MM.1S (cell line): ENCODE measurements around the gene MSANTD2.

Experiments used
- DNase-seq: peaks from one replicate; pipeline ENCODE4 v3.0.0-alpha.2; 2015
- H2AFZ ChIP-seq: fragments of 300-600 bp; sonication (generic); 2 replicates; pipeline ENCODE4 v1.6.0; 2016; ENCODE audit warnings: antibody characterized with exemption, low read length
- H3F3A ChIP-seq: fragments of 300-600 bp; sonication (generic); 2 replicates; pipeline ENCODE4 v1.6.1; 2016; ENCODE audit warnings: mild to moderate bottlenecking, antibody characterized with exemption, low read length, moderate library complexity, mixed read lengths; ENCODE audit not compliant: insufficient read depth
- H3K27ac ChIP-seq: fragments of 300-600 bp; sonication (generic); 2 replicates; pipeline ENCODE4 v1.5.1; 2016; ENCODE audit warnings: mild to moderate bottlenecking, low read length
- H3K27me3 ChIP-seq: fragments of 300-600 bp; sonication (generic); replicated peaks from 2 replicates; pipeline ENCODE4 v1.6.0; 2016; ENCODE audit warnings: low read length; ENCODE audit not compliant: insufficient read depth
- H3K36me3 ChIP-seq: fragments of 300-600 bp; sonication (generic); replicated peaks from 2 replicates; pipeline ENCODE4 v1.6.1; 2016; ENCODE audit warnings: mild to moderate bottlenecking, low read length, mixed read lengths; ENCODE audit not compliant: insufficient read depth
- H3K4me1 ChIP-seq: fragments of 300-600 bp; sonication (generic); 2 replicates; pipeline ENCODE4 v1.6.1; 2016; ENCODE audit warnings: low read length, mixed read lengths
- H3K4me2 ChIP-seq: fragments of 300-600 bp; sonication (generic); 2 replicates; pipeline ENCODE4 v1.6.0; 2016; ENCODE audit warnings: low read depth, low read length
- H3K4me3 ChIP-seq: fragments of 300-600 bp; sonication (generic); 2 replicates; pipeline ENCODE4 v1.5.1; 2016; ENCODE audit warnings: low read length, mixed read lengths
- H3K79me2 ChIP-seq: fragments of 300-600 bp; sonication (generic); 2 replicates; pipeline ENCODE4 v1.6.1; 2016; ENCODE audit warnings: mixed run types, low read length, mixed read lengths
- H3K9ac ChIP-seq: fragments of 300-600 bp; sonication (generic); 2 replicates; pipeline ENCODE4 v1.6.1; 2016; ENCODE audit warnings: low read length, mixed read lengths
- H3K9me2 ChIP-seq: fragments of 300-600 bp; sonication (generic); replicated peaks from 2 replicates; pipeline ENCODE4 v1.6.1; 2016; ENCODE audit warnings: mild to moderate bottlenecking, low read length, mixed read lengths; ENCODE audit not compliant: insufficient read depth
- H3K9me3 ChIP-seq: fragments of 300-600 bp; sonication (generic); replicated peaks from 2 replicates; pipeline ENCODE4 v1.6.1; 2016; ENCODE audit warnings: mild to moderate bottlenecking, low read length, mixed read lengths; ENCODE audit not compliant: insufficient read depth
- H4K20me1 ChIP-seq: fragments of 300-600 bp; sonication (generic); 2 replicates; pipeline ENCODE4 v1.6.1; 2016; ENCODE audit warnings: mild to moderate bottlenecking, low read length, moderate library complexity, mixed read lengths; ENCODE audit not compliant: insufficient read depth
- CTCF ChIP-seq: fragments of 300-600 bp; sonication (generic); IDR thresholded peaks from 2 replicates; pipeline ENCODE4 v1.5.1; 2016; ENCODE audit warnings: antibody characterized with exemption, low read length, mixed read lengths
- EZH2 ChIP-seq: fragments of 300-600 bp; sonication (generic); optimal IDR thresholded peaks from 2 replicates; pipeline ENCODE3; 2017; ENCODE audit warnings: low read depth, mild to moderate bottlenecking, antibody characterized with exemption, low read length, mixed read lengths
- EZH2phosphoT487 ChIP-seq: fragments of 300-600 bp; sonication (generic); IDR thresholded peaks from 2 replicates; pipeline ENCODE4 v1.6.1; 2018; ENCODE audit warnings: antibody characterized with exemption, low read length

Gene MSANTD2

DNA sequence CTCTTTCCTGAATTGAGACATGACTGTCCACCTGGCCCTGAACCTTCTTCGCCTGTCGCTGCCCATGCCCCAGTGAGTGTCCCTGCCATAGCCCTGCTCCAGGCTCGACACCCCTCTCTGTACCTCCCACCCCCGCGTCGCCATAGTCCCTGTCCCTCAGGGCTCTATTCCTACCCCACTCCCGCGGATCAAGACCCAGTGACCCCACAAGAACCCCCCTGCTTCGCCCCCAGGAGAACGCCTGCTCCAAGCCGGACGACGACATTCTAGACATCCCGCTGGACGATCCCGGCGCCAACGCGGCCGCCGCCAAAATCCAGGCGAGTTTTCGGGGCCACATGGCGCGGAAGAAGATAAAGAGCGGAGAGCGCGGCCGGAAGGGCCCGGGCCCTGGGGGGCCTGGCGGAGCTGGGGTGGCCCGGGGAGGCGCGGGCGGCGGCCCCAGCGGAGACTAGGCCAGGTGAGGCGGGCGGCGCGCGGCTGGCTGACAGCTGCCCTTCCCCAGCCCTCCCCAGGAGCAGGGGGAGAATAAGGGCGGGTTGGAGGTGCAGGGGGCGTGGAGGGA lies 54.9 kb downstream of the MSANTD2 start:
- DNase-seq = no peak
- Histone ChIP-seq H3K79me2 (no peaks in the 10 kb centered on the region), H3K27ac (no peak overlapping the region), H3K4me3 (peak overlapping the region; percentile 86; the same call in 1 of the 2 replicates), H3F3A (peaks cover 3% of the 10 kb centered on the region; the same call in 1 of the 2 replicates), H3K9me3 (no peaks in the 10 kb centered on the region), H2AFZ (no peak overlapping the region), H3K4me2 (peak overlapping the region; percentile 96; the same call in 1 of the 2 replicates), H3K4me1 (peaks cover 14% of the 10 kb centered on the region), H4K20me1 (no peaks in the 10 kb centered on the region), H3K9me2 (no peaks in the 10 kb centered on the region), H3K36me3 (no peaks in the 10 kb centered on the region), H3K27me3 (no peaks in the 10 kb centered on the region), H3K9ac (no peak overlapping the region)
- TF ChIP-seq CTCF = no peak

DNA sequence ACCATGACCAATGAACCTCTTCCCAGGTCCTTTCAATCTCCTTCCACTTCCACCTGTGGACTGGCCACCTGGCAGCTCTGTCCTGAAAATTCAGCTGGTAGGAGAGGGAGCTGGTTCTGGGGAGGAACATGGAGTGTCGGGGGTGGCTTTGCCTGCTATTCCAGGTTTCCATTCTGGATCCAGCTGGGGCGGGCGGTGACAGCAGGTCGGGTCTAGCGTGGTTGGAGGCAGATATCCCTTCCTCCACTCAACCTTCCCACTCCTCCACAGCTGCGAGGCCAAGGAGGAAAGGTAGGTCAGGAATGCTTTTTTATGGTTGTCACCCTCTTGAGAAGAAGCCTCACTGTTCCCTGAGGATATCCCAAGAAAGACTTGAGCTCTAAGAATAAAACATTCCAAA lies 57.2 kb downstream of the MSANTD2 start:
- Histone ChIP-seq H3K27me3 (no peaks in the 10 kb centered on the region), H3K4me1 (peaks cover 11% of the 10 kb centered on the region; the same call in 1 of the 2 replicates), H3F3A (peaks cover 3% of the 10 kb centered on the region; the same call in 1 of the 2 replicates), H3K9me3 (no peaks in the 10 kb centered on the region), H4K20me1 (no peaks in the 10 kb centered on the region), H3K79me2 (no peaks in the 10 kb centered on the region), H2AFZ (no peak overlapping the region), H3K36me3 (no peaks in the 10 kb centered on the region), H3K4me2 (no peak overlapping the region), H3K9ac (no peak overlapping the region), H3K4me3 (no peak overlapping the region), H3K27ac (no peak overlapping the region), H3K9me2 (no peaks in the 10 kb centered on the region)
- no peak for TF ChIP-seq EZH2
- no peak for TF ChIP-seq EZH2phosphoT487
- TF ChIP-seq CTCF = no peak
- no peak for DNase-seq

DNA sequence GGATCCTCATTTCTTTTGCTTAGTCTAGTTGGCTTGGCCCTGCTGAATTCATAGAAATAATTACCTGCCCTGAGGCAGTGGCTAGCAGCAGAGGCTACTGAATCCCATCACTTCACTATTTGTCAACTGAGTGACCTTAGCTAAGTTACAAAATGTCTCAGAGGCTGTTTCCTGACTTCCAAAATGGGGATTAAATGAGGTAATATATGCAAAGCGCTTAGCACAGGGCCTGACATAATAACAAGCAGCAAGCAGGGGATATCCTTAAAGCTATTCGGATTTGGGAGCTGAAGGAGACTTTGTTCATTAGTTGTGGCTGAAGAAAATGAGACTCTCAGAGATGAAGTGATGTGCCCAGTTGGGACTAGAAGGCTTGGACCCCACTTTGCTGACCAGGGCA lies 57.7 kb downstream of the MSANTD2 start:
- H3K9me2 ChIP-seq = no peaks in the 10 kb centered on the region
- no peak overlapping the region for H3K9ac ChIP-seq
- no peaks in the 10 kb centered on the region for H3K27me3 ChIP-seq
- no peak overlapping the region for H2AFZ ChIP-seq
- H3F3A ChIP-seq = peaks cover 3% of the 10 kb centered on the region; the same call in 1 of the 2 replicates
- no peaks in the 10 kb centered on the region for H4K20me1 ChIP-seq
- H3K36me3 ChIP-seq = no peaks in the 10 kb centered on the region
- H3K4me2 ChIP-seq = no peak overlapping the region
- no peaks in the 10 kb centered on the region for H3K9me3 ChIP-seq
- DNase-seq = no peak
- TF ChIP-seq CTCF (no peak), EZH2 (no peak), EZH2phosphoT487 (no peak)
- H3K4me3 ChIP-seq = no peak overlapping the region
- no peaks in the 10 kb centered on the region for H3K79me2 ChIP-seq
- no peak overlapping the region for H3K27ac ChIP-seq
- H3K4me1 ChIP-seq = peaks cover 11% of the 10 kb centered on the region; the same call in 1 of the 2 replicates
